HG03354 (cell line): ENCODE data around the gene RPL29.
"Not testable (repeated sequence)": the region's sequence is repeated elsewhere in the genome, so short reads cannot be mapped to it uniquely, and the experiment has no call there.

Source experiments
- ATAC-seq: cut with Tn5 transposase; IDR thresholded peaks from one replicate; pipeline ENCODE4 v1.9.1; 2021; ENCODE audit warnings: mild to moderate bottlenecking; ENCODE audit not compliant: unreplicated experiment, poor library complexity, severe bottlenecking

The RPL29 gene

GRCh38 chr3:51995346-51996163 lies at the start of gene RPL29:
TSS of gene RPL29 (minus strand) at chr3:51995895. CDS start at chr3:51995461, 434 bp downstream.
- peak; percentile 90 for ATAC-seq

- no peak for ATAC-seq
Observed at GRCh38 chr3:52044869-52045619, 49.3 kb upstream of the RPL29 start.

- no peak for ATAC-seq
Observed at GRCh38 chr3:52043750-52044149, 48.1 kb upstream of the RPL29 start.

GRCh38 chr3:52043039-52043438 lies 47.3 kb upstream of the RPL29 start:
- ATAC-seq, result not testable (repeated sequence)

GRCh38 chr3:52041118-52041731 lies 45.5 kb upstream of the RPL29 start:
- ATAC-seq, result no peak

GRCh38 chr3:52040600-52040999 lies 44.9 kb upstream of the RPL29 start:
- no peak for ATAC-seq

GRCh38 chr3:52039846-52040245 lies 44.2 kb upstream of the RPL29 start:
- ATAC-seq, result no peak

GRCh38 chr3:52039426-52039825 lies 43.7 kb upstream of the RPL29 start:
- no peak for ATAC-seq

GRCh38 chr3:52038227-52038626 lies 42.5 kb upstream of the RPL29 start:
- no peak for ATAC-seq

GRCh38 chr3:52037291-52037690 lies 41.6 kb upstream of the RPL29 start:
- no peak for ATAC-seq

- no peak for ATAC-seq
Observed at GRCh38 chr3:52036829-52037228, 41.1 kb upstream of the RPL29 start.

- peak; percentile 73 for ATAC-seq
Observed at GRCh38 chr3:52036222-52036694, 40.6 kb upstream of the RPL29 start.

GRCh38 chr3:52034651-52035050 lies 39.0 kb upstream of the RPL29 start:
- ATAC-seq, result no peak

GRCh38 chr3:52034212-52034611 lies 38.5 kb upstream of the RPL29 start:
- no peak for ATAC-seq

- not testable (repeated sequence) for ATAC-seq
Observed at GRCh38 chr3:52033748-52034147, 38.1 kb upstream of the RPL29 start.

GRCh38 chr3:52032702-52033408 lies 37.2 kb upstream of the RPL29 start:
- ATAC-seq, result no peak

- ATAC-seq, result no peak
Observed at GRCh38 chr3:52031896-52032295, 36.2 kb upstream of the RPL29 start.

GRCh38 chr3:52030714-52031310 lies 35.1 kb upstream of the RPL29 start:
- no peak for ATAC-seq

- ATAC-seq, result no peak
Observed at GRCh38 chr3:52029535-52029934, 33.8 kb upstream of the RPL29 start.
